GM10266 (cell line): ENCODE results near the gene RAB8B.
A peak's percentile ranks its signal among the peaks of the same experiment; 100 is the strongest.

Source experiments
- DNase-seq: peaks from one replicate; pipeline ENCODE4 v3.0.0; 2012; ENCODE audit errors: extremely low spot score
- CTCF ChIP-seq: IDR thresholded peaks from 2 replicates; pipeline ENCODE4 v1.5.1; 2012; ENCODE audit warnings: mild to moderate bottlenecking, low read depth; ENCODE audit not compliant: control insufficient read depth, insufficient read depth; ENCODE audit errors: missing control alignments

RAB8B gene

GRCh38 chr15:63288342-63288741, 98.9 kb downstream of the RAB8B start:
- no peak for TF ChIP-seq CTCF
- no peak for DNase-seq

DNA sequence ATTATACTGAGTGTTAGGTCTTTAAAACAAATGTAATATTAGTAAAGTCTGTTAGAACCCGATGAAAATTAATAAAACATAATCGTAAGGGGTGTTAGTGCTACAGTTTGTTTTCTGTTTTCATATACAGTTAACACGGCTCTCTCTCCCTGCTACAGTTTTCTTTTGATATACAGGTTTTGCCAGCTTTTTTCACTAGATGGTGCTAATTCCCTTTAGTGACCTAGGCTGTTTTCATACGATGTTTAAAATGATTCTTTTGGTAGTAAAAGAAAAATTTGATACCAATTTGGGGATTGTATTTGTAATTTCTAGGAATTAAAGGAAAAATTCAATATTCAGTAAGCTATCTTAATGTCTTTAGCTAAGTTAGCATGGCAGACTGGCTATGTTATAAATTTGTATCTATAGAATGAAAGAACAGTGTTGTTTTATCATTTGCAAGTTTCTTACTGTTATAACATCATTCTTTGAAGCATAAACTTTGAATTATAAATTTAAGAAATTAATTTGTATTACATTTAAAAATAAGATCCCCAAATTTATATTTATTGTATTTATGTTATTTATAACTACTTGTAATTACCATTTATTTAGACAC, 99.5 kb downstream of the RAB8B start:
- peak; percentile 51 for TF ChIP-seq CTCF
- DNase-seq = peak; percentile 46

DNA sequence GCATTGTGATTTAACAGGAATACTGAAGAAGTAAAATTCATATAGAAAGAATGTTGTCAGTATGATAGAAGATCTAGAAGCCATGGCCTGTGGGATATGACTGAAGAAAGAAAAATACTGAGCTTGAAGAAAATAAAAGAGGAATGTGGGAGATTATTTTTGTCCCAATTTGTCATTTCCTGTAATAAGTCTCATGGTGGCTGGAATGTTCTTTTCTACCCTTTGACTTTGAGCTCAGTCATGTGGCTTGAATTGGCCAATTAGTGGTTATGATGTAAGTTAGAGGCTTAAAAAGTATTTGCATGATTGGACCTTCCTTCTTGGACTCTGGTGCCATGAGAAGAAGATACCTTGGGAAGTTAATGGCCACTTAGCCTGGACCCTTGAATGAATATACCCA, 102.1 kb downstream of the RAB8B start:
- no peak for DNase-seq
- TF ChIP-seq CTCF = no peak

DNA sequence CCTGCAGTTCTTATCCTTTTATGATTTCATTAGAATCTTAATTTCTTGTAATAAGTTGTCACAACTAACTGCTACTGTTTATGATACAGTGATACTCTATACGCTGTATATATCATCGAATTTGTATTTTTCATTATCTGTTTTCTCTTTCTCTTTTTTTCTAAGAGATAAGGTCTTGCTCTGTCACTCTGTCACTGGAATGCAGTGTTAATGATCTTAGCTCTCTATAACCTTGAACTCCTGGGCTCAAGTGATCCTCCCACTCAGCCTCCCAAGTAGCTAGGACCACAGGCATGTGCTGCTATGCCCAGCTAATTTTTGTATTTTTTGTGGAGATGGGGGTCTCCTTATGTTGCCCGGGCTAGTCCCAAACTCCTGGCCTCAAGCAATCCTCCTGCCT, 102.8 kb downstream of the RAB8B start:
- DNase-seq = no peak
- no peak for TF ChIP-seq CTCF

DNA sequence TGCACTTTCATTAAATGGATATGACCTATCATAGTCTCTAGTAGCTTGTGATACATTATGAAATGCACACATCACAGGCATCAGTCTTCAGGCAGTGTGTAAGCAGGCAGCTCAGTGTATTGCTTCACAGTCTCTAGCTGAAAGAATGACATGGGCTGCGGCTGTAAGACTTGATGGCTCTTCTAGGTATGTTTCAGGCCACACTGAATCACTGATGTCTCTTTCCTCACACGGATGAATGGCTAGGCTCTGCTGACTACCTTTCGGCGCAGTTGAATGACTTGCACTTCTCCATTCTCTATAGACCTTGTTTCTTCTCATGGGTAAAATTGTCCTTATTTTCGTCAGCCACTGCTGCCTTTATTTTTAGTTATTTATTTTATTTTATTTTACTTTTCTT, 103.4 kb downstream of the RAB8B start:
- no peak for TF ChIP-seq CTCF
- DNase-seq = no peak

DNA sequence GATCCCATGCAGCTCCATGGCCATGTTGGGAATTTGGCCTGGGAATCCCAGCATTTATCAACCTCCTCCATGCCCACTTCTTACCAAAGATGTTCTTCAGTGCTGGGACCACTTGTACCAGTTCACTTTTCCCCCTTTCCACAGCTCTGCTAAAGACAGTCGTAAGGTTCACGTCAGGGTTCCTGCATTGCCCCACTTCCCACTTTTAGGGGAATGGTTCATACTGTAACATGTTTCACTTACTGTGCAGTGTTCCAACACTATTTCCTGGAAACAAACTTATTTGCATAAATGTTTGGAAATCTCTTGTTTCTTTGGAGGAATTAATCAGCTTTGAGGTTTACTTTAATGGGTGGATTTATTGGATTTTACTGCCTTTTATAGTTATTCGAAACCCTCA, 105.0 kb downstream of the RAB8B start:
- no peak for TF ChIP-seq CTCF
- no peak for DNase-seq

GRCh38 chr15:63295341-63295740, 105.9 kb downstream of the RAB8B start:
- no peak for DNase-seq
- TF ChIP-seq CTCF = no peak
